IMR-90 (cell line): Measurements from ENCODE around the gene ZNF146. TPM values are rescaled to one million over a fixed set of nuclear protein-coding genes. Genes with fewer than 3 reads are reported as not detected.

Source experiments
- ATAC-seq: fragments of 200-7000 bp; cut with Tn5 transposase; 2 replicates; pipeline ENCODE4 v1.9.1; 2020; ENCODE audit warnings: low read depth, mild to moderate bottlenecking, moderate library complexity
- BruUV-seq: library from RNA; stranded (reverse); fragments of 400-500 nt; replicated peaks from 2 replicates; lab custom pipeline; 2021; lab: Mats Ljungman, UMichigan
- CTCF ChIA-PET: fragments of 300-600 bp; formaldehyde crosslinking; extraction: SDS; loops from one replicate; lab custom pipeline; 2021; ENCODE audit warnings: antibody characterized with exemption; lab: Yijun Ruan, JAX
- POLR2A ChIA-PET: fragments of 300-600 bp; sonication (Branson Sonifier 250); formaldehyde crosslinking; loops from one replicate; lab custom pipeline; 2022; ENCODE audit warnings: antibody characterized with exemption; ENCODE audit not compliant: unreplicated experiment; lab: Charles Lee
- DNase-seq: peaks from one replicate; pipeline ENCODE4 v3.0.0; 2013
- H2AFZ ChIP-seq: replicated peaks from 2 replicates; pipeline ENCODE3; 2013; ENCODE audit warnings: low read length, mild to moderate bottlenecking; ENCODE audit not compliant: poor library complexity
- H2AK5ac ChIP-seq: 2 replicates; pipeline ENCODE4 v1.6.1; 2013; ENCODE audit warnings: low read depth, low read length, inconsistent platforms
- H2AK9ac ChIP-seq: replicated peaks from 2 replicates; pipeline ENCODE3; 2013; ENCODE audit warnings: mild to moderate bottlenecking, low read depth, low read length, moderate library complexity; ENCODE audit not compliant: poor library complexity
- H2BK120ac ChIP-seq: 2 replicates; pipeline ENCODE4 v1.6.1; 2013; ENCODE audit warnings: low read depth, low read length, inconsistent platforms
- H2BK15ac ChIP-seq: 3 replicates; pipeline ENCODE4 v1.6.1; 2013; ENCODE audit warnings: low read depth, low read length, inconsistent platforms
- H2BK20ac ChIP-seq: 2 replicates; pipeline ENCODE4 v1.6.1; 2013; ENCODE audit warnings: low read depth, mild to moderate bottlenecking, inconsistent platforms, low read length, moderate library complexity
- H2BK5ac ChIP-seq: 2 replicates; pipeline ENCODE4 v1.6.1; 2013; ENCODE audit warnings: mild to moderate bottlenecking, low read depth, low read length, inconsistent platforms; ENCODE audit not compliant: poor library complexity, severe bottlenecking
- H3K14ac ChIP-seq: replicated peaks from 2 replicates; pipeline ENCODE4 v1.6.1; 2013; ENCODE audit warnings: low read depth, low read length, inconsistent platforms
- H3K18ac ChIP-seq: 2 replicates; pipeline ENCODE4 v1.6.1; 2013; ENCODE audit warnings: low read depth, low read length, control low read depth
- H3K23ac ChIP-seq: 2 replicates; pipeline ENCODE4 v1.6.1; 2013; ENCODE audit warnings: low read depth, low read length, inconsistent platforms
- H3K27ac ChIP-seq: 2 replicates; pipeline ENCODE4 v1.5.1; 2013; ENCODE audit warnings: mild to moderate bottlenecking, control low read depth, low read length; ENCODE audit not compliant: insufficient read depth
- H3K27me3 ChIP-seq: 2 replicates; pipeline ENCODE4 v1.6.1; 2013; ENCODE audit warnings: low read length; ENCODE audit not compliant: control insufficient read depth, insufficient read depth
- H3K36me3 ChIP-seq: 2 replicates; pipeline ENCODE4 v1.6.1; 2013; ENCODE audit warnings: low read length, mixed read lengths; ENCODE audit not compliant: control insufficient read depth, insufficient read depth
- H3K4ac ChIP-seq: 2 replicates; pipeline ENCODE4 v1.6.1; 2013; ENCODE audit warnings: low read depth, low read length, inconsistent platforms
- H3K4me1 ChIP-seq: 2 replicates; pipeline ENCODE4 v1.6.1; 2013; ENCODE audit warnings: low read length, mixed read lengths; ENCODE audit not compliant: control insufficient read depth, insufficient read depth
- H3K4me2 ChIP-seq: 2 replicates; pipeline ENCODE4 v1.6.1; 2013; ENCODE audit warnings: low read depth, mild to moderate bottlenecking, control low read depth, low read length, moderate library complexity
- H3K4me3 ChIP-seq: 2 replicates; pipeline ENCODE4 v1.5.1; 2013; ENCODE audit warnings: low read depth, mild to moderate bottlenecking, control low read depth, low read length, moderate library complexity; ENCODE audit not compliant: insufficient read depth
- H3K56ac ChIP-seq: 2 replicates; pipeline ENCODE4 v1.6.1; 2013; ENCODE audit warnings: low read length, inconsistent platforms; ENCODE audit not compliant: insufficient read depth; ENCODE audit errors: extremely low read depth
- H3K79me1 ChIP-seq, 2 experiments: 2 replicates each; pipeline ENCODE4 v1.6.1; 2013; ENCODE audit warnings: low read length in 2 of 2, inconsistent platforms in 1 of 2, low read depth in 1 of 2
- H3K9ac ChIP-seq: 2 replicates; pipeline ENCODE4 v1.6.1; 2013; ENCODE audit warnings: low read depth, low read length, control low read depth
- H3K9me1 ChIP-seq: 2 replicates; pipeline ENCODE4 v1.6.1; 2013; ENCODE audit warnings: low read length, inconsistent platforms; ENCODE audit not compliant: insufficient read depth
- H3K9me3 ChIP-seq: 2 replicates; pipeline ENCODE4 v1.6.1; 2013; ENCODE audit warnings: low read length; ENCODE audit not compliant: control insufficient read depth, insufficient read depth
- H4K20me1 ChIP-seq: 2 replicates; pipeline ENCODE4 v1.6.1; 2013; ENCODE audit warnings: low read length, inconsistent platforms; ENCODE audit not compliant: insufficient read depth
- H4K5ac ChIP-seq: 2 replicates; pipeline ENCODE4 v1.6.1; 2013; ENCODE audit warnings: mild to moderate bottlenecking, low read depth, low read length, control low read depth
- H4K8ac ChIP-seq, 2 experiments: 2 replicates each; pipeline ENCODE4 v1.6.1; 2013; ENCODE audit warnings: low read depth in 2 of 2, low read length in 2 of 2, control low read depth in 1 of 2, inconsistent platforms in 1 of 2
- H4K91ac ChIP-seq: 2 replicates; pipeline ENCODE4 v1.6.1; 2013; ENCODE audit warnings: low read depth, low read length, inconsistent platforms; ENCODE audit not compliant: insufficient read depth
- BHLHE40 ChIP-seq: fragments of 150-350 bp; IDR thresholded peaks from 2 replicates; pipeline ENCODE4 v1.6.1; 2016; ENCODE audit warnings: mild to moderate bottlenecking, low read depth, low read length
- CEBPB ChIP-seq: IDR thresholded peaks from 2 replicates; pipeline ENCODE4 v1.6.1; 2012; ENCODE audit warnings: low read depth, low read length, improper control_type of control experiment
- FOS ChIP-seq: fragments of 150-350 bp; IDR thresholded peaks from 2 replicates; pipeline ENCODE4 v1.6.1; 2016; ENCODE audit warnings: low read depth, low read length
- MAFK ChIP-seq: IDR thresholded peaks from 2 replicates; pipeline ENCODE4 v1.6.1; 2012; ENCODE audit warnings: low read depth, low read length, improper control_type of control experiment
- MXI1 ChIP-seq: IDR thresholded peaks from 2 replicates; pipeline ENCODE4 v1.6.1; 2012; ENCODE audit warnings: low read depth, mild to moderate bottlenecking, low read length, moderate library complexity, borderline replicate concordance
- NFE2L2 ChIP-seq: fragments of 150-350 bp; IDR thresholded peaks from 2 replicates; pipeline ENCODE4 v1.6.1; 2016; ENCODE audit warnings: low read depth, mild to moderate bottlenecking, low read length
- POLR2A ChIP-seq: IDR thresholded peaks from 2 replicates; pipeline ENCODE4 v1.6.1; 2012; ENCODE audit warnings: mild to moderate bottlenecking, low read depth, low read length
- RAD21 ChIP-seq: IDR thresholded peaks from 2 replicates; pipeline ENCODE4 v1.6.1; 2012; ENCODE audit warnings: low read length, improper control_type of control experiment
- RFX5 ChIP-seq: IDR thresholded peaks from 2 replicates; pipeline ENCODE4 v1.8.0; 2012; ENCODE audit warnings: low read depth, mild to moderate bottlenecking, low read length, moderate library complexity
- USF2 ChIP-seq: fragments of 150-350 bp; IDR thresholded peaks from 2 replicates; pipeline ENCODE4 v1.6.1; 2017; ENCODE audit warnings: mild to moderate bottlenecking, antibody characterized with exemption, low read length, low read depth
- WGBS, 2 experiments: methylation state at CpG; one replicate each; pipeline versions ENCODE4 v1.1.5 to v1.1.7; 2013; ENCODE audit warnings: missing lambda C conversion rate in 2 of 2; ENCODE audit not compliant: insufficient read length in 1 of 2; ENCODE audit errors: extremely low coverage in 2 of 2; 5-methylcytosine and 5-hydroxymethylcytosine counted together
- dilution Hi-C: fragments of 300-500 bp; cut with HindIII; formaldehyde crosslinking; loops from one replicate; pipeline ENCODE4 v1.14.3; 2018; ENCODE audit warnings: low sequenced_read_pairs; ENCODE audit not compliant: unreplicated experiment
- in situ Hi-C: fragments of 300-500 bp; cut with MboI; formaldehyde crosslinking; loops from 3 replicates; pipeline ENCODE4 v1.14.3; 2019; ENCODE audit warnings: low sequenced_read_pairs, inconsistent platforms, mixed read lengths
- intact Hi-C: fragments of 100-400 bp; cut with micrococcal nuclease; formaldehyde crosslinking; loops from 2 replicates; pipeline ENCODE4 v1.10.0; 2022
- polyA plus RNA-seq, 3 experiments: library from polyadenylated mRNA; depleted of rRNA; stranded (reverse); fragments of >200 nt; gene quantifications; 2 replicates each; pipeline ENCODE4 v1.2.3, GENCODE V29; 2012; ENCODE audit warnings: low replicate concordance in 1 of 3
- total RNA-seq: library from RNA; depleted of rRNA; stranded (reverse); fragments of >200 nt; gene quantifications from 2 replicates; pipeline ENCODE4 v1.2.3, GENCODE V29; 2012

Gene ZNF146
- total and polyA plus RNA-seq, 2 of the 4 experiments (the other 2 are of a cell fraction) = 61.6 to 106 TPM

GRCh38 chr19:36222503-36222902 is 7.6 kb downstream of the ZNF146 start:
- no peak overlapping the region for H2BK15ac ChIP-seq
- H3K4me1 ChIP-seq = peaks cover 10% of the 10 kb centered on the region
- H2BK120ac ChIP-seq = no peak overlapping the region
- in situ Hi-C loops (loop anchor here (25.0 kb wide), 1 partner anchor 990 kb away; the partner anchor contains the start of genes ZNF383 and ZNF585B), intact Hi-C loops (no loop called here), dilution Hi-C loops (no loop called here)
- H3K4me3 ChIP-seq = no peak overlapping the region
- DNase-seq (no peak), ATAC-seq (no peak)
- no peak overlapping the region for H4K8ac ChIP-seq
- no peak overlapping the region for H2AK9ac ChIP-seq
- H3K23ac ChIP-seq = no peak overlapping the region
- TF ChIP-seq CEBPB (no peak), POLR2A (no peak), FOS (no peak), RFX5 (no peak), MXI1 (no peak), BHLHE40 (no peak), NFE2L2 (no peak), RAD21 (no peak), MAFK (no peak), USF2 (no peak)
- H3K9me3 ChIP-seq = no peaks in the 10 kb centered on the region
- no peak overlapping the region for H2AK5ac ChIP-seq
- no peak overlapping the region for H3K18ac ChIP-seq
- no peak overlapping the region for H3K4ac ChIP-seq
- ChIA-PET CTCF (no interaction called here), POLR2A (no interaction called here)
- H3K4me2 ChIP-seq = no peak overlapping the region
- H4K5ac ChIP-seq = no peak overlapping the region
- no CpG with 5 or more reads among the region's 4 CpGs for WGBS, 2 experiments
- H4K91ac ChIP-seq = no peak overlapping the region
- no peak overlapping the region for H2BK20ac ChIP-seq
- no peak overlapping the region for H3K27ac ChIP-seq
- no peak overlapping the region for H2AFZ ChIP-seq
- no peak overlapping the region for H3K56ac ChIP-seq
- peaks cover 50% of the 10 kb centered on the region for H4K20me1 ChIP-seq
- no peaks in the 10 kb centered on the region for H3K27me3 ChIP-seq
- H2BK5ac ChIP-seq = no peak overlapping the region
- peaks cover 8 to 28% of the 10 kb centered on the region in 2 experiments for H3K79me1 ChIP-seq
- peaks cover 6% of the 10 kb centered on the region; the same call in 1 of the 2 replicates for H3K9me1 ChIP-seq
- H3K36me3 ChIP-seq = peaks cover 33% of the 10 kb centered on the region
- H3K9ac ChIP-seq = no peak overlapping the region
- BruUV-seq = no TSS peak
- H3K14ac ChIP-seq = no peak overlapping the region
